NCI-H2107 (cell line): ENCODE data around the gene SH3D19.
"Not testable (repeated sequence)": the region's sequence is repeated elsewhere in the genome, so short reads cannot be mapped to it uniquely, and the experiment has no call there.

Experiments used
- DNase-seq: peaks from one replicate; lab custom pipeline; 2025; lab: John Stamatoyannopoulos, UW

Gene SH3D19

GRCh38 chr4:151150821-151151580, 174.4 kb downstream of the SH3D19 start:
- DNase-seq = no peak

GRCh38 chr4:151148261-151148660, 177.1 kb downstream of the SH3D19 start:
- no peak for DNase-seq

GRCh38 chr4:151147000-151147399, 178.4 kb downstream of the SH3D19 start:
- DNase-seq = no peak

- DNase-seq = no peak
Observed at GRCh38 chr4:151144329-151145072, 180.9 kb downstream of the SH3D19 start.

GRCh38 chr4:151143811-151144210, 181.6 kb downstream of the SH3D19 start:
- DNase-seq = no peak

- DNase-seq = no peak
Observed at GRCh38 chr4:151143162-151143561, 182.2 kb downstream of the SH3D19 start.

- DNase-seq = no peak
Observed at GRCh38 chr4:151142758-151143157, 182.6 kb downstream of the SH3D19 start.

GRCh38 chr4:151139814-151140213, 185.6 kb downstream of the SH3D19 start:
- no peak for DNase-seq

- not testable (repeated sequence) for DNase-seq
Observed at GRCh38 chr4:151136048-151136447, 189.4 kb downstream of the SH3D19 start.

GRCh38 chr4:151133311-151133710, 192.1 kb downstream of the SH3D19 start:
- no peak for DNase-seq

GRCh38 chr4:151129796-151130195, 195.6 kb downstream of the SH3D19 start:
- DNase-seq = no peak

- no peak for DNase-seq
Observed at GRCh38 chr4:151117371-151117962, 207.9 kb downstream of the SH3D19 start.

- DNase-seq = no peak
Observed at GRCh38 chr4:151114986-151115385, 210.4 kb downstream of the SH3D19 start.

- DNase-seq = no peak
Observed at GRCh38 chr4:151114338-151114737, 211.1 kb downstream of the SH3D19 start.

- no peak for DNase-seq
Observed at GRCh38 chr4:151110236-151110635, 215.2 kb downstream of the SH3D19 start.

GRCh38 chr4:151107063-151107462, 218.3 kb downstream of the SH3D19 start:
- no peak for DNase-seq

- no peak for DNase-seq
Observed at GRCh38 chr4:151105454-151106032, 219.9 kb downstream of the SH3D19 start.

GRCh38 chr4:151104621-151105020, 220.8 kb downstream of the SH3D19 start:
- DNase-seq = no peak

- DNase-seq = no peak
Observed at GRCh38 chr4:151103758-151104157, 221.6 kb downstream of the SH3D19 start.

- DNase-seq = no peak
Observed at GRCh38 chr4:151100531-151100930, 224.9 kb downstream of the SH3D19 start.

- DNase-seq = no peak
Observed at GRCh38 chr4:151099976-151100417, 225.4 kb downstream of the SH3D19 start.

GRCh38 chr4:151099229-151099975, 226.0 kb downstream of the SH3D19 start, which contains the start of gene RPS3A:
RPS3A (plus strand) TSS chr4:151099628; CDS start chr4:151099653, 25 bp downstream.
- DNase-seq = peak; percentile 92
